Stimulated activated CD8-positive, alpha-beta memory T cell treated with anti-CD3 and anti-CD28 coated beads, Interleukin-4, amount 100 ng/mL, for 1 hour (primary cell): ENCODE results near the gene DLG2.

Experiments used
- DNase-seq, 2 donors: peaks; one replicate each; pipeline ENCODE4 v3.0.0-alpha.2; 2020; ENCODE audit warnings: low read depth in 2 of 2, low spot score in 1 of 2

Gene DLG2

GRCh38 chr11:84923489-84923888, 703.7 kb downstream of the DLG2 start:
- no peak for DNase-seq

GRCh38 chr11:84922836-84923235, 704.3 kb downstream of the DLG2 start:
- DNase-seq: no peak

GRCh38 chr11:84922212-84922805, 704.8 kb downstream of the DLG2 start:
- DNase-seq: no peak

GRCh38 chr11:84914511-84914910, 712.6 kb downstream of the DLG2 start:
- no peak for DNase-seq

- no peak for DNase-seq
These were observed 717.4 kb downstream of the DLG2 start for GRCh38 chr11:84909740-84910139.

- DNase-seq: no peak
These were observed 720.1 kb downstream of the DLG2 start for GRCh38 chr11:84906995-84907394.

- no peak for DNase-seq
These were observed 721.7 kb downstream of the DLG2 start for GRCh38 chr11:84905411-84905810.

GRCh38 chr11:84902445-84902844, 724.7 kb downstream of the DLG2 start:
- DNase-seq: no peak

GRCh38 chr11:84901991-84902390, 725.2 kb downstream of the DLG2 start:
- no peak for DNase-seq

GRCh38 chr11:84899740-84900139, 727.4 kb downstream of the DLG2 start:
- DNase-seq: no peak

GRCh38 chr11:84899134-84899533, 728.0 kb downstream of the DLG2 start:
- no peak for DNase-seq

- no peak for DNase-seq
These were observed 732.5 kb downstream of the DLG2 start for GRCh38 chr11:84894666-84895065.

- no peak for DNase-seq
These were observed 736.5 kb downstream of the DLG2 start for GRCh38 chr11:84890676-84891075.

- no peak for DNase-seq
These were observed 737.6 kb downstream of the DLG2 start for GRCh38 chr11:84889556-84889955.

- no peak for DNase-seq
These were observed 740.0 kb downstream of the DLG2 start for GRCh38 chr11:84887055-84887629.

- DNase-seq: no peak
These were observed 740.8 kb downstream of the DLG2 start for GRCh38 chr11:84886344-84886743.

GRCh38 chr11:84884836-84885235, 742.3 kb downstream of the DLG2 start:
- no peak for DNase-seq

- DNase-seq: no peak
These were observed 745.1 kb downstream of the DLG2 start for GRCh38 chr11:84882056-84882455.

GRCh38 chr11:84871116-84871515, 756.0 kb downstream of the DLG2 start:
- no peak for DNase-seq

GRCh38 chr11:84870486-84870885, 756.7 kb downstream of the DLG2 start:
- DNase-seq: no peak

GRCh38 chr11:84866922-84867321, 760.2 kb downstream of the DLG2 start:
- DNase-seq: no peak

- no peak for DNase-seq
These were observed 761.2 kb downstream of the DLG2 start for GRCh38 chr11:84865791-84866535.

GRCh38 chr11:84865257-84865656, 761.9 kb downstream of the DLG2 start:
- no peak for DNase-seq
